Gastroesophageal sphincter (tissue), 4 donors: Measurements from ENCODE around the gene LTBR. TPM values are rescaled to one million over a fixed set of nuclear protein-coding genes. Genes with fewer than 3 reads are reported as not detected.
"Not testable (repeated sequence)": the region's sequence is repeated elsewhere in the genome, so short reads cannot be mapped to it uniquely, and the experiment has no call there.

Source experiments
- ATAC-seq: fragments of 150-250 bp; one replicate; pipeline ENCODE4 v1.9.1; 2016; ENCODE audit warnings: mild to moderate bottlenecking, moderate library complexity
- H3K27ac ChIP-seq, 4 donors: fragments of 200-600 bp; sonication (generic) in 3 of 4; 1 replicate in 3 of 4; 2 replicates in 1 of 4; pipeline ENCODE4 v1.5.1; 2016 to 2019
- H3K27me3 ChIP-seq: fragments of 200-600 bp; sonication (generic); one replicate; pipeline ENCODE4 v1.5.1; 2019
- H3K36me3 ChIP-seq, 2 donors: fragments of 200-600 bp; sonication (generic); one replicate each; pipeline ENCODE4 v1.5.1; 2019; ENCODE audit warnings: control low read depth in 1 of 2
- H3K4me1 ChIP-seq, 3 donors: fragments of 200-600 bp; sonication (generic); 1 replicate in 2 of 3; 2 replicates in 1 of 3; pipeline ENCODE4 v1.5.1; 2016 to 2019; ENCODE audit warnings: control low read depth in 2 of 3
- H3K4me3 ChIP-seq, 2 donors: fragments of 200-600 bp; sonication (generic); one replicate each; pipeline ENCODE4 v1.5.1; 2019; ENCODE audit warnings: mild to moderate bottlenecking in 1 of 2, moderate library complexity in 1 of 2
- H3K9me3 ChIP-seq, 3 donors: fragments of 200-600 bp; sonication (generic); one replicate each; pipeline ENCODE4 v1.5.1; 2017 to 2019; ENCODE audit warnings: control low read depth in 2 of 3
- EP300 ChIP-seq: sonication (generic); formaldehyde crosslinking; IDR thresholded peaks from one replicate; pipeline ENCODE4 v1.6.1; 2017; ENCODE audit warnings: antibody characterized with exemption, mild to moderate bottlenecking
- POLR2A ChIP-seq, 2 donors: fragments of 450-650 bp; IDR thresholded peaks; one replicate each; pipeline ENCODE4 v1.6.1; 2017; ENCODE audit warnings: antibody characterized with exemption in 2 of 2, mild to moderate bottlenecking in 2 of 2, moderate library complexity in 1 of 2
- POLR2AphosphoS5 ChIP-seq: sonication (generic); formaldehyde crosslinking; IDR thresholded peaks from one replicate; pipeline ENCODE4 v1.6.1; 2017; ENCODE audit warnings: antibody characterized with exemption
- WGBS, 2 donors: methylation state at CpG; one replicate each; pipeline ENCODE4 v1.1.5; 2018; ENCODE audit warnings: low coverage in 1 of 2; 5-methylcytosine and 5-hydroxymethylcytosine counted together
- total RNA-seq, 4 donors: library from RNA; depleted of rRNA; stranded (reverse); fragments of >200 nt; gene quantifications; one replicate each; pipeline ENCODE4 v1.1.0, GENCODE V29; 2016
- TF ChIP-seq, protein P1 (sequence below), 4 experiments: fragments of 200-600 bp in 2 of 4; fragments of 450-650 bp in 2 of 4; sonication (generic) in 1 of 4; IDR thresholded peaks; one replicate each; pipeline ENCODE4 v1.5.1; 2017 to 2019; ENCODE audit warnings: antibody characterized with exemption in 4 of 4, mild to moderate bottlenecking in 2 of 4, moderate library complexity in 2 of 4

The LTBR gene
- total RNA-seq, 4 donors from 2014 or later, result 86.5 to 139 (median 119) TPM

DNA sequence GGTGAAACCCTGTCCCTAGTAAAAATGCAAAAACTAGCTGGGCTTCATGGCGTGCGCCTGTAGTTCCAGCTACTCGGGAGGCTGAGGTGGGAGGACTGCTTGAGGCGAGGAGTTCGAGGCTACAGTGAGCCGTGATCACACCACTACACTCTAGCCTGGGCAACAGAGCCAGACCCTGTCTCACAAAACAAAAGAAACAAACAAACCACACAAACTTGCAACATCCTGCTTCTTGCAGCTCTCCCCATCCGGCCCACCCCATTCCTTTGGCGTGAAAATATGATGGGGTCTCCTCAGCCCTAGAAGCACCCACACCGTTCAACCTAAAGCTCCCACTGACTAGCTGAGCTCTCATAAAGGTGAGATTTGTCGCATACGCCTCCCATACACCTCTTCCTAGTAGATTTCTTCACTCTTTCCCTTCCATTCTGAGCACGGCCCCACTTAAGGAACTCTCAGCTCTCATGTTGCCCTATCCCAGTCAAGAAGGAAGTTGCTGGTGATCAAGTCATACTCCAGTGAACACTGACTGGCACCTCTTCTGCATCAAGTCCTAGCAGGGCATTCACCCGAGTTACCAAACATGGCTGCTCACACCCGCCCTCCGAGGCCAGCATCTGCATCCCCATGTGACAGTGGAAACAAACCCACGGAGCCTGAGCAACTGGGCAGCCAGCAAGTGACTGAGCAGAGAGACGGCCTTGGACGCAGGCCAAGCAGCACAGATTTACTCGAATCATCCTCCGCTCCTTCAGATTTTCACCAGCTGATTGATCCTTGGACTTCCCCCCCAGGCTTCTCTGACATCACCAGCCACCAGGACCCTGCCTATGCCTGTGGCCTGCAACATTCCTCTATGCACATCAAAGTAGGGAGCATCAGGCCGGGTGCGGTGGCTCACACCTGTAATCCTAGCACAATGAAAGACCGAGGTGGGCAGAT is 41.9 kb downstream of the LTBR start:
- H3K27me3 ChIP-seq, result no peaks in the 10 kb centered on the region
- no peaks in the 10 kb centered on the region for H3K36me3 ChIP-seq
- WGBS, 2 donors, result 73 to 77% methylated on average over 11 to 16 of the region's 23 CpGs
- no peaks in the 10 kb centered on the region for H3K9me3 ChIP-seq
- no peak overlapping the region for H3K4me3 ChIP-seq
- H3K27ac ChIP-seq, result no peak overlapping the region
- peaks cover 4 to 24% (median 12%) of the 10 kb centered on the region in 3 donors for H3K4me1 ChIP-seq
- ATAC-seq, result no peak
- TF ChIP-seq EP300 (no peak), POLR2A (IDR thresholded peaks at IDR 0.05) (no peak), POLR2AphosphoS5 (no peak)
- TF ChIP-seq, protein P1, sequence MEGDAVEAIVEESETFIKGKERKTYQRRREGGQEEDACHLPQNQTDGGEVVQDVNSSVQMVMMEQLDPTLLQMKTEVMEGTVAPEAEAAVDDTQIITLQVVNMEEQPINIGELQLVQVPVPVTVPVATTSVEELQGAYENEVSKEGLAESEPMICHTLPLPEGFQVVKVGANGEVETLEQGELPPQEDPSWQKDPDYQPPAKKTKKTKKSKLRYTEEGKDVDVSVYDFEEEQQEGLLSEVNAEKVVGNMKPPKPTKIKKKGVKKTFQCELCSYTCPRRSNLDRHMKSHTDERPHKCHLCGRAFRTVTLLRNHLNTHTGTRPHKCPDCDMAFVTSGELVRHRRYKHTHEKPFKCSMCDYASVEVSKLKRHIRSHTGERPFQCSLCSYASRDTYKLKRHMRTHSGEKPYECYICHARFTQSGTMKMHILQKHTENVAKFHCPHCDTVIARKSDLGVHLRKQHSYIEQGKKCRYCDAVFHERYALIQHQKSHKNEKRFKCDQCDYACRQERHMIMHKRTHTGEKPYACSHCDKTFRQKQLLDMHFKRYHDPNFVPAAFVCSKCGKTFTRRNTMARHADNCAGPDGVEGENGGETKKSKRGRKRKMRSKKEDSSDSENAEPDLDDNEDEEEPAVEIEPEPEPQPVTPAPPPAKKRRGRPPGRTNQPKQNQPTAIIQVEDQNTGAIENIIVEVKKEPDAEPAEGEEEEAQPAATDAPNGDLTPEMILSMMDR (IDR thresholded peaks at IDR 0.05), result no peak

GRCh38 chr12:6426882-6427671 is 43.1 kb downstream of the LTBR start:
- Histone ChIP-seq H3K27me3 (no peaks in the 10 kb centered on the region), H3K36me3 (no peaks in the 10 kb centered on the region), H3K4me1 (peaks cover 9 to 30% (median 15%) of the 10 kb centered on the region in 3 donors), H3K9me3 (no peaks in the 10 kb centered on the region), H3K27ac (no peak overlapping the region), H3K4me3 (no peak overlapping the region)
- WGBS, 2 donors, result 51 to 68% methylated on average over 3 to 9 of the region's 14 CpGs
- ATAC-seq, result no peak
- TF ChIP-seq, protein P1 (IDR thresholded peaks at IDR 0.05), result no peak

GRCh38 chr12:6427796-6428195 is 43.8 kb downstream of the LTBR start:
- not testable (repeated sequence) for H3K4me3 ChIP-seq, H3K9me3 ChIP-seq, H3K27me3 ChIP-seq, ATAC-seq, H3K27ac ChIP-seq, H3K36me3 ChIP-seq
- peaks cover 9 to 30% (median 15%) of the 10 kb centered on the region in 3 donors for H3K4me1 ChIP-seq
- 93% methylated on average over 7 of the region's 10 CpGs; no CpG with 5 or more reads in 1 of the 2 donors for WGBS, 2 donors

DNA sequence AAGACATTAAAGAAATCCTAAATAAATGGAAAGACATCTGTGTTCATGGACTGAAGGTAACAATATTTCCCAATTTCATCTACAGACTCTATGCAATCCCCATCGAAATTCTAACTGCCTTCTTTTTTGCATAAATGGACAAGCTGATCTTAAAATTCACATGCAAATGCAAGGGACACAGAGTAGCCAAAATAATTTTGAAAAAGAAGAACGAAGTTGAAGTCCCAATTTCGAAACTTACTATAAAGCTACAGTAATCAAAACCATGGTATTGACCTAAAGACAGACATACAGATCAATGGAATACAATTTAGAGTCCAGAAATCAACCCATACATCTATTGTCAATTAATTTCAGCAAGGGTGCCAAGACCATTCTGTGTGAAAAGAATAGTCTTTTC is 44.4 kb downstream of the LTBR start:
- H3K27ac ChIP-seq, result no peak overlapping the region
- no peaks in the 10 kb centered on the region for H3K9me3 ChIP-seq
- no peaks in the 10 kb centered on the region for H3K27me3 ChIP-seq
- ATAC-seq, result no peak
- H3K36me3 ChIP-seq, result no peaks in the 10 kb centered on the region
- WGBS, 2 donors, result 69 to 86% methylated on average over 3 of the region's 3 CpGs
- TF ChIP-seq POLR2A (IDR thresholded peaks at IDR 0.05), result no peak
- TF ChIP-seq EP300, result no peak
- TF ChIP-seq, protein P1 (IDR thresholded peaks at IDR 0.05), result no peak
- TF ChIP-seq POLR2AphosphoS5, result no peak
- H3K4me3 ChIP-seq, result no peak overlapping the region
- peaks cover 9 to 29% (median 15%) of the 10 kb centered on the region in 3 donors for H3K4me1 ChIP-seq

DNA sequence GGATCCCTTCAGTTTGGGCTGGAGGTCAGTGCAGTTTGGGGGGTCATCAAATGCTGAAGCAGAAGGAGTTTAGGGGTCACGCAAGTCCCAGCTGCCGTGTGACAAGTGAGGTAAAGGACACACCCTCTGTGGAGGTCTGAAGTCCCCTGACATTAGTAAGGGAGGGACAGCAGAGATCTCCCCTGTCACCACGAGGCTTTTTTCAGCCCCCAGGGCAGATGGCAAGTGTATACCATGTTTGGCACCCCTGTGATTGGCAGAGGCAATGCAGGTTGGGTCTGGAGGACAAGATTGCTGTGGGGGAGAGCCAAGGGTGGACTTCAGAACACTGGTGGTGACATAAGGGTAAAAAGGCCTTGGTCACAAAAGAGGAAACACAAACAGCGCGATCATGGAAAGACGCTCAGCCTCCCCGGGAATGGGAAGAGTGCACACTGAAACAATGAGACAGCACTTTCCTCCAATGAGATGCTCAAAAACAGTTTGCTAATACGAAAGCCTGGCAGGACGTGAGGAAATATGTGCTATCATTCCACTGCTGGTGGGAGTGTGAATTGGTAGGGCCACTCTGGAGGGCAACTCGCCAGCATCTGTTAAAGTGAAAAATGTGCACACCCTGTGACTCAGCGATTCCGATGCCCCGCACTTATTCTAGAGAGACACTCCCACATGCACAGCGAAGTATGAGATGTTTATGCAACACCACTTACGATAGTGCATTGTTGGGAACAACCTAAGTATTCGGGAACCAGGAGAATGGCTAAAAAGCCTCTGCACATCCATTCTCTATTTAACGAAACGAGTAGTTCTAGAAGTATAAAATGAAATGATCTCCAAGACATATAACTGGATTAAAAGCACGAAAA is 46.4 kb downstream of the LTBR start:
- 6 to 14% methylated on average over 14 to 18 of the region's 19 CpGs for WGBS, 2 donors
- no peaks in the 10 kb centered on the region for H3K36me3 ChIP-seq
- H3K27ac ChIP-seq, result peak overlapping the region; percentile 85 to 91 (median 88)
- H3K4me1 ChIP-seq, result peaks cover 9 to 17% (median 10%) of the 10 kb centered on the region in 3 donors
- peak; percentile 97 for ATAC-seq
- H3K4me3 ChIP-seq, result peak overlapping the region; percentile 17 to 36
- TF ChIP-seq, protein P1 (IDR thresholded peaks at IDR 0.05), result peak in 2 of 4 experiments; percentile 29 to 40
- TF ChIP-seq POLR2A (IDR thresholded peaks at IDR 0.05) (peak; percentile 19 to 29), POLR2AphosphoS5 (peak; percentile 97), EP300 (no peak)
- no peaks in the 10 kb centered on the region for H3K9me3 ChIP-seq
- no peaks in the 10 kb centered on the region for H3K27me3 ChIP-seq
